T1000 (cell line): ENCODE data around the gene ALDH1L2.
A peak's percentile ranks its signal among the peaks of the same experiment; 100 is the strongest.
"Not testable (repeated sequence)": the region's sequence is repeated elsewhere in the genome, so short reads cannot be mapped to it uniquely, and the experiment has no call there.

Source experiments
- DNase-seq: peaks from one replicate; lab custom pipeline; 2025; ENCODE audit warnings: mixed read lengths; lab: John Stamatoyannopoulos, UW

ALDH1L2 gene

DNA sequence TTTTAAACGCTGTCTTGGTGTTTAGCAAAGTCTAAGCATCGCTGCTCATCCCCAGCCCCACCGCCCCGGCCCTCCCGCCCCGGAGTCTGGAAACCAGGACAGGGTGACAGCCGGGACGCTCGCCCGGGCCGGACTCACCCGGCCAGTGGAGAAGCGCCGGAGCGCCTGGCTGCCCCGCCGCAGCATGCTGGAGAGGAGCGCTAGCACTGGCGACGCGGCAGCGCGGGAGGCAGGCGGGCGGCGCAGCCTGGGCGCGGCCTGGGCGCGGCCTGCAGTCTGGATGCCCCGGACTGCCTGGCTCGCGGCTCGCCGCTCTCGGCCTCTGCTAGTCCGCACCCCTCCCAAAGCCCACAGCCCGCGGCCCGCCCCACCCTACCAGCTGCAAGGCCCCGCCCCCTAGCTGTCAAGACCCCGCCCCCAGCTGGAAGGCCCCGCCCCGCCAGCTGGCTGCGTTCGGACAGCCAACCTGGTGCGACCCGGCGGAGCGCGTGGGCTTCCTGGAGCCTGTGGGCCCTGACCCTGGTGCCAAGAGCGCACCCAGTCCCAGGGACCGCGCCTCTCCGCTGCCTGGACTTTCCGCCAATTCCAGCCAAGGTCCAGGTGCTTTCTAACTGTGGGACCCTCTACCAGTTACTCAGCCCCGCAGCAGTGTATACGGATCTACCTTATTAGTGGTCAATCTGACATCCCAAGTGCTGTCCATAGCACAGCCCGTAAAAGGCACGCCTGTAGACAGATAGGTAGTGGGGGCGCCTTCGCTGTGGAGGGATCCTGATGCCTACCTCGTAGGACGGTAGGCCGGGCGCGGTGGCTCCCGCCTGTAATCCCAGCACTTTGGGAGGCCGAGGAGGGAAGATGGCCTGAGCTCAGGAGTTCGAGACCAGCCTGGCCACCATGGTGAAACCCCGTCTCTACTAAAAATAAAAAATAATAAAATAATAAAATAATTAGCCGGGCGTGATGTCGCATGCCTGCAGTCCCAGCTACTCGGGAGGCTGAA, at the start of gene ALDH1L2:
Gene ALDH1L2, minus strand, starts transcription at position 208 of the 1,000 bp plus-strand sequence. Its CDS starts 22 bp downstream, at position 186.
- peak; percentile 66 for DNase-seq

DNA sequence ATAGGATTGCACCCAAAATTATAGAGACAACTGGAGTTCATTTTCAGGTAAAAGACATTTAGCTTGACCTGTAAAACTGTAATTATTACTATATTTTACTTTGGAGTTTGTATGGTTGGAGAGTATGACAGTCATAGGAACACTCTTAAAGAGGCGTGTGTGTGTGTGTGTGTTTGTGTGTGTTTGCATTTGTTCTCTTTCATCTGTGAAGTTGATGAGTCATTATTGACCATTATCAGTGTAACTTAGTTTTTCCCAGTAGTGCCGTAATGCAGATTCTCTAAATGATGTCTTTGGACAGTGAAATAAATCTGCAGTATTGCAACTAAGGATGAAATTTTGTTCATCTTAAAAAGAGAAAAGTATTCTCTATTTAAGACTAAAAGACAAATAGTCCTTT, 36.3 kb upstream of the ALDH1L2 start:
- no peak for DNase-seq

GRCh38 chr12:105116969-105117368, 32.7 kb upstream of the ALDH1L2 start:
- DNase-seq = no peak

- DNase-seq = no peak
These were observed 28.8 kb upstream of the ALDH1L2 start for GRCh38 chr12:105113094-105113493.

DNA sequence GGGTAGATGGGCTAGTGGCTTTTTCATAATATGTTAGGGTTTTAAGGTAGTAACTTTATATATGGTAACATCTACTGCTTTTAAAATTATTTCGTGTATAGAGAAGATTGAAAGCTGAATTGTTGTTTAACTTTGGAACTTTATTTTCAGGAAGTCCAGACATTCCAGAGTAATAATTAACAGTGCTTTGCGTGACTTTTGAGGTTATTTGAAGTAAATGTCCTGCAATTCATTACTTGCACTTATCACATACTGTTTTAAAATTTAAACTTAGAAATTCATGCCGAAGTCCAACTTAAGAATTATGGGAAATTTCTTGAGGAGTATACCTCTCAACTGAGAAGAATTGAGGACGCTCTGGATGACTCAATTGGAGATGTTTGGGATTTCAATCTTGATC, 26.6 kb upstream of the ALDH1L2 start:
- DNase-seq = no peak

DNA sequence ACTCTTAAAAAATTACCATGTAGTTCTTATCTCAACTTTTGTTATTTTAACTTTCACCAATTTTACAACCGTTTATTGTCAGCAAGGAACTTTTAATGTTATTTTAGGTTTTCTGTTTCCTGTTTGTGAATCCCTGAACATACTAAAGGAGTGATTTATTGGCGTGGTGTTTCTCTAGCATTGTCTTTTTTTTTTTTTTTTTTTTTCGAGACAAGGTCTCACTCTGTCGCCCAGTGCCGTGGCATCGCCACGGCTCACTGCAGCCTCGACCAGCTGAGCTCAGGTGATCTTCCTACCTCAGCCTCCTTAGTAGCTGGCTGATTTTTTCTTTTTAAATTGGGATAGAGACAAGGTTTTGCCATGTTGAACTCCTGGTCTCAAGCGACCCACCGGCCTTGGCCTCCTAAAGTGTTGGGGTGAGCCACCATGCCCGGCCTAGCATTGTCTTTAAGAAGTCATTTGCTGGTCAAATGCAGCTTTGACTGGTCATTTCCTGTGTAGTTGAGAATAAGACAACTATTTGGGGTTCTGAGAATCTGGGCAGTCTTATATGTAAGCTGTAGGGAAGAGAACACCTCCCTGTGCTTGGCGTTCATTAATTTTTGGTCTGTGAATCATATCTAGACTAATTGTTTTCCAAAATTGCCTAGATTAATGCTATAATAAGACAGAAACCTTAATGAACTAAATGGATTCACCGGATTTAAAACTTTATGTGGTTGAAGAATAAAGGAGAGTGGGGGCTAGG, 25.4 kb upstream of the ALDH1L2 start:
- DNase-seq = no peak

DNA sequence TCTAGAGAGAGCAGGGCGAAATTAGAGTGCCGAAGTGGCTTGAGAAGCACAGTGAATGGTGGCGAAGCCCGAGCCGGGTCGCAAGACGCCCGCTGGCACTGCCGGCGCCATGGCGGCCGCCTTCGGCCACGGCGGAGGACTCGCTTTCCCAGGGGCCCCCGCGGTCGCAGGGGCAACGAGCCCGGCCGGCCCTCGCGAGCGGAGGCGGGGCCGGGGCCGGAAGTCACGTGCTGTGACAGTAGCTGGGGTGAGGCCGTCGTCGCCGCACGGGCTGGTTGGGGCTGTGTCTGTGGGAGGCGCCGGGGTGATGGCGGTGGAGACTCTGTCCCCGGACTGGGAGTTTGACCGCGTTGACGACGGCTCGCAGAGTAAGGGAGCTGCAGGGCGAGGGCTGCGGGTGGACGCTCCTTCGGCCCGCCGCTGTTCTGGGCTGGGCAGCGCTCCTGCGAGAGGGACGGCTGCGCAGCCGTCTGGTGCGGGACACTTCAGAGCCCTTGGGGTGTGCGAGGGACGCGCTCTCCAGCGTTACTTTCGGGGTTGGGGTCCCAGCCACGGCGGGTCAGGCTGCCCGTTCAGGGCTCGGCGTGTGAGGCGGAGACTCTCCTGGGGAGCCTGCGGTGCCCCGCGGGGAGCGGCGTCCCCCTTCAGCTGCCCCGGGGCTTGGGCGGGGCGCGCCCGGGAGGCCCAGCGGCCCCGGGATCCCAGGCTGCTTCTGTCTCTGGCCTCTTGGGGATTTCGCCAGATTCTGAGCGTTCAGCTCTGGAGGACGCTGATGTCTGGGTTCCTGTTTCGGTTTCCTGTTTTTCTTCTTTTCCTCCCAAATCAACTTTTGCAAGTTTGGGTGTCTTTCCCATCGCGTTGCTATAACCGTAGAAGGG, 23.5 kb upstream of the ALDH1L2 start, which contains the start of gene WASHC4:
Gene WASHC4, plus strand, starts transcription at position 238 of the 878 bp plus-strand sequence. Its CDS starts 70 bp downstream, at position 308.
- DNase-seq = peak; percentile 84

DNA sequence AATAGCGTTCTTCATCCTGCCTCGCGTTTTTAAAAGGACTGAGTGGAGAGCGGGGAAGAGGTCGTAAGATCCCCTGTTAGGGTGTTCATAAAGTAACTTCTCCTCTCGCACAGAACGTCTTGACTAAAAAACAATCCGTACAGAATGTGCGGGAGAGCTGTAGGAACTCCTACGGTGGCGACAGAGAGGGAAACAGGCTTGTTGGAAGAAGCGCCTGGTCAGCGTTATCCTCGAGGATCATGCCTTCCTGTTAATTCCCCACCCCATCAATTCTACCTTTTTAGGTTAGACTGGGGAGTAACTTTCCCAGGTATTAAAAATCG, 22.9 kb upstream of the ALDH1L2 start:
- no peak for DNase-seq

GRCh38 chr12:105106621-105107020, 22.4 kb upstream of the ALDH1L2 start:
- no peak for DNase-seq

DNA sequence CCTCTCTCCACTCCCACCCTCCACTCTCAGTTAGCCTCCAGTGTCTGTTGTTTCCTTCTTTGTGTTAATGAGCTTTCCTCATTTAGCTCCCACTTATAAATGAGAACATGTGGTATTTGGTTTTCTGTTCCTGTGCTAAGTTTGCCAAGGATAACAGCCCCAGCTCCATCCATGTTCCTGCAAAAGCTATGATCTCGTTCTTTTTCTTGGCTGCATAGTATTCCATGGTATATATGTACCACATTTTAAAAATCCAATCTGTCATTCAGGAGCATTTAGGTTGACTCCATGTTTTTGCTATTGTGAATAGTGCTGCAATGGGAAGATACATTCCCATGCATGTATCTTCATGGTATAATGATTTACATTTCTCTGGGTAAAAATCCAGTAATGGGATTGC, 20.5 kb upstream of the ALDH1L2 start:
- no peak for DNase-seq

GRCh38 chr12:105102673-105103072, 18.4 kb upstream of the ALDH1L2 start:
- DNase-seq = no peak

- no peak for DNase-seq
These were observed 16.7 kb upstream of the ALDH1L2 start for GRCh38 chr12:105100998-105101397.

DNA sequence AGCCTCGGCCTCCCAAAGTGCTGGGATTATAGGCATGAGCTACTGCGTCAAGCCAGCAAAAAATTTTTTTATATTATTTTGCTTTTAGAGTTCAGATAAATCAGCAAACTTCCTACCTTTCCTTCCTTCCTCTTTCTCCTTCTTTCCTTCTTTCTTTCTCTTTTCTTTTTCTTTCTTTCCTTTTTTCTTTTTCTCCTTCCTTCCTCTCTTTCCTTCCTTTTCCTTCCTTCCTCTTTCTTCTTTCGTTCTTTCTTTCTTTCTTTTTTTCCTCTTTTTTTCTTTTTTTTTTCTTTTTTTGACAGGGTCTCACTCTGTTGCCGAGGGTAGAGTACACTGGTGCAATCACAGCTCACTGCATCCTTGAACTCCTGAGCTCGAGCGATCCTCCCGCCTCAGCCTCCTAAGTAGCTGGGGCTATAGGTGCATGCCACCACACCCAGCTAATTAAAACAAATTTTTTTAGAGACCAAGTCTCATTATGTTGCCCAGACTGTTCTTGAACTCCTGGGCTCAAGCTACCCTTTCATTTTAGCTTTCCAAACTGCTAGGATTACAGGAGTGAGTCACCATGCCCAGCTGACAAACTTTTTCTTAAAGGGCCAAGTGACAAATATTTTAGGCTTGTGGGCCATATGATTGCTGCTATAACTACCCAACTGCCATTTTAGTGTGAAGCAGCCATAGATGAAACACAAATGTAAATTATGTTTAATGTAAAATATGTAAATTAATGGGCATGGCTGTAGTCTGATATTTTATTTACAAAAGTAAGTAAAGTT, 16.1 kb upstream of the ALDH1L2 start:
- DNase-seq = no peak

- no peak for DNase-seq
These were observed 15.1 kb upstream of the ALDH1L2 start for GRCh38 chr12:105099356-105099755.

GRCh38 chr12:105095338-105095737, 11.1 kb upstream of the ALDH1L2 start:
- DNase-seq = not testable (repeated sequence)

- no peak for DNase-seq
These were observed 8.1 kb upstream of the ALDH1L2 start for GRCh38 chr12:105092336-105092735.

- DNase-seq = no peak
These were observed 7.4 kb upstream of the ALDH1L2 start for GRCh38 chr12:105091476-105092206.

DNA sequence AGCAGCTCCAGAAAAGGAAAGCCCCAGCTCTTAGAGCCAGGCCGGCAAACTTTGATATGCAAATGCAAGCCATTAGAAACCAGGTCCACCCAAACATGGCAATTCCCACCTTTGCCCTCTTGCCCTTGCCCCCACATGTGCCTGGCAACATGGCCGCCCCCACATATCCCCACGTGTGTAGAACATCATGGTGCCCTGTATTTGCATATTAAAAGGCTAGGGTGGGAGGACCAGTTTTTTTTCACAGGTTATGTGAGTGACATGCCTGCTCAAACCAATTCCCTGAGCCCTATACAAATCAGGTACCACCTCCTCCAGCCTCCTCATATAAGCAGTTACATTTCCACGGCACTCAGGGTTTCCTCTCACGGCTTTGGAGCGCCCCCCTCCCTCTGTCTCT, 6.1 kb upstream of the ALDH1L2 start:
- no peak for DNase-seq

DNA sequence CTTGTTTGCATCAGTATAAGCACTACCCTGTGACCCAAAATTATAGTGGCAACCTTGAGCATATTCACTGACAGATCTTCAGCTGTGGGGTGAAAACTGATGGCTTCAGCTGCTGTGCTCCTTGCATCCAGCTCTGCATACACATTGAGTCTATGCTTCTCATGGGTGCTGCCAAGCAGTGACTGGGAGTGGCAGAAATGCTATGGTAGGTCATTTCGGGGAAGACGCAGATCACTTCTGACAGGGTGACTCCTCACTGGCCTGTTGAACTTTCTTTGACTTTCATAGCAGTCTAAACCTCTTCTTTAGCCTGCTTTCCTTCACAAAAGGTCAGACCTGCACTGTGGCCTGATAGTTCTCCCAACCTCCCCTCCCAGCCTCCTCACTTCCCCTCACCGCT, 5.6 kb upstream of the ALDH1L2 start:
- DNase-seq = no peak

DNA sequence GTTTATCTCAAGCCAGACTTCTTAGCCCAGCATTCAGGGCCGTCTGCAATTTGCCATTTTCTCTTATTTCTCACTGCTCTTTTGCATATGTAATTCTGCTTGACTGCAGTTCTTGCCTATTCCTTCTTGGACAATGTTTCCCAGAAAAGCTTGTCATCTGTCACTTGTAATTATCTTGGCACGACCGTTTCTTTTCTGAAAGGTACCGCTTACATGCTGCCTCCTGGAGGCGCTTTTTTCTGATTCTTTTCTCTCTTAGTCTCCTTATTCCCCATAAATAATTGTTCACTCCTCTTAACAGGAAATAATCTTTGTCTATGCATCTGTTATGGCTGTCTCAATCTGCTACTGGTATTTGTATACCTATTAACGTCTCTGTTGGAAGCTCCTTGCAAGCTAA, 1.2 kb upstream of the ALDH1L2 start:
- no peak for DNase-seq
